ENCODE data around the gene DOK6.

DOK6 gene

DNA sequence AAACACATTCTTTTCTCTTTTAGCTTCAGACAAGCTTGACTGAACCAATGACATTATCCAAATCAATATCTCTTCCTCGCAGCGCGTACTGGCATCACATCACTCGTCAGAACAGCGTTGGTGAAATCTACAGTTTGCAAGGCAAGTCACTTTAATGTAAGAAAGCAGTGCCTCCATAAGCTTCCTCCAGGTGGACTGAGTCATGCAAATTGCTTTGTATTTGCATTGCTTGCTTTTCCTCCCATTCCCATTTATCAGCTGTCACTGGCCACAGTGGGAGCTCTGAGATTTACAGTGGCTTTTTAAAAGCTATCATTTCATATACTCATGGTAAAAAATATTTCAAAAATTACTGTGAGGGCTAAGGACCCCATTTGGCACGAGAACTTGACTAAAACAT lies 357.0 kb downstream of the DOK6 start:
- no peak for DNase-seq

DNA sequence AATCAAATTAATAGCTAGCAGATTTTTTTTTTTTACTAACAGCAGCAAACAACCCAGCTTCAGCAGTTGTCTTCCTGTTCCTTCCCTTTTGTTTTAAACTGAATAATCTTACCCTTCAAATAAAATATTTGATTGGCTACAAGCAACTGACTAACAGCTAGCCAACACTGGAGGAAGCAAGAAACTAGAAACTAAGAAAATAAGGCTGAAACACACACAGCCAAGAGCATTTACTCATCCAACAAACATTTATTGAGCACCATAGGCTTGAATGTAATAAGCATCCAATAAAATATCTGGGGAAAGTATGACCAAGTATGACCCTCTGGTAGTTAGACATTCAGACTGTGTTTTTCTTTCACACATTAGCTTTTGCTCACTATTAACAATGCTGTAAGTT lies 357.8 kb downstream of the DOK6 start:
- no peak for DNase-seq

DNA sequence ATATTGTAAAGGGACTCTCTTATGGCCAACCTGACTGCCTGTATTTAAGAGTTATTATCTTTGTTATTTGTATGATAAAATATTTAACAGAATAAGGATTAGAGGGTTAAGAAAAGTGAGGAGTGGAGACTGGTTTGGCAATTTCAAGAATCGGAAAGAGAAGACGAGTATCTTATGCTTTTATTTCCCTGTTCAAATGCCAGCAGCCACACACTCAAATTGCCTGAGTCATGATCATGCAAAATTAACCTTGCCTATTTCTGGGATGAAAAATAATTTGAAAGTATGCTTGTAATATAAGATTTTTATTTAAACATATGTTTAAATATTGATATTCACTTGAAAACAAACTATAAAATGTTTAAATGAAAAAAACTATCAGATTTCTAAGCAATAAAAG lies 358.4 kb downstream of the DOK6 start:
- DNase-seq = no peak

DNA sequence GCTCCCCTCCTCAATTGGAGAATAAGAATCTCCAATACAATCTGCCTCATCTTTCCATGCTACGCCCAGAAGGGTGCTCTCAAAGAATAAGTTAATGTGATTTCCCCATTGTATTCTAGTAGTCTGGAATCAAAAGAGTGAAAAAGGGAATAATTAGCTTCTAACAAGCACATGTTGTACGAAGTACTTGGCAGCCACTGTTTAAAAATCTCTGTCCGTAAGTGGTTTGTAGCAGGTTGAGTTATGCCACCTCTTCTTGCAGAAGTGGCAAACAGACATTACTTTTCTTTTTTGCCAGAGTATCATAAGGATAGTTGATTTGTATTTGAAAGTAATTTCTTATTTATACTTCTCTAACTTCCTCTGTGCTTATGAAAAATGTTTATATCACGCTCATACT lies 362.3 kb downstream of the DOK6 start:
- no peak for DNase-seq

DNA sequence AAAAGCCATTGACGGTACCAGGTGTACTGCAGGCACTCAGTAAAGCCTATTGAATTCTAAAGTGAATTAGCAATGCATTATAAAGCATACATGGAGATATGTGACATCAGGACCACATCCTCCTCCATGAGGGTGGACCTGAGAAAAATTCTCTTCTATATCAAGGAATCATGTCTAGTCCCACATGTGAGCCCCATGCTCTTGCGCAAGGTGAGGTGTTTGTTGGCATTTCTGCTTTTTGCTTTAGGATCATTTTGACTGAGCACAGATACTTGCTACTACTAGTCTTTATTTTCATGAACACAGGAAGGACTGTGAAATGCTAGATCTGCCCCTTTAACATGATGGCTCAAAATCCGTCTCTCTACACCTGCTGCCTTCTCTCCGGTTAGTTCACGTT lies 363.1 kb downstream of the DOK6 start:
- no peak for DNase-seq

DNA sequence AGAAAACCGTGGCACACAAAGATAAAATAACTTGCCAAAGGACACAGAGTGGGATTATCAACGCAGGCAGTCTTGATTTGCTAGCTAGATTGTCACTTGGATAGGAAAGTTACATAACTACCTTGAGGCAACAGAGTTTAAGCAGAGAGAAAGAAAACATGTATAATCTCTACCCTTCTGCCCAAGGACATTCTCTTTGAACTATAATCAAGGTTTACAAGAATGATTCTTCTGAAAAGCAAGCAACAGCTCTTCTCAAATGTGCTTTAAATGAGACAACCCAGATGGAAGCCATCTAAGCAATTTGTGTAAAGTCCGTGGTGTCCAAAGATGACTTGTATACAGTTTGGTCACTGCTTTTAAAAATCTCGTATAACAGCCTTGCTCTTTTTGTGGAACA lies 369.6 kb downstream of the DOK6 start:
- no peak for DNase-seq

DNA sequence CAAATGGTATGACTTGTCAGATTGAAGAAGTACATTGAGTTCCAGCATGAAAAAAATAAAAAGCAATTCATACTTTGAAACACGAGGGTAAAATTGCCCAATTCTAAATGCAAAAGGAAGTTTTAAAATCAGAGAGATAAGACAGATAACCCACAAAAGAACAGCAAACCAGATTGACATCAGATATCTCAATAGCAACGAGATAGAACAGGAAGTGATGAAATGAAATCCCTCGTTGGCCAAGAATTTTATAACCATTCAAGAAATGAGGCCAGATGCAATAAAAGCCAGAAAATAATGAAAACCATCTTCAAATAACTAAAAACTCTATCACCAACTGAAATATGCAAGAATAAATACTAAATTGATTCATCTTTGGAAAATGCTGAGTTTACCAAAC lies 374.1 kb downstream of the DOK6 start:
- peak in 1 of 5 experiments; percentile 71 for DNase-seq

DNA sequence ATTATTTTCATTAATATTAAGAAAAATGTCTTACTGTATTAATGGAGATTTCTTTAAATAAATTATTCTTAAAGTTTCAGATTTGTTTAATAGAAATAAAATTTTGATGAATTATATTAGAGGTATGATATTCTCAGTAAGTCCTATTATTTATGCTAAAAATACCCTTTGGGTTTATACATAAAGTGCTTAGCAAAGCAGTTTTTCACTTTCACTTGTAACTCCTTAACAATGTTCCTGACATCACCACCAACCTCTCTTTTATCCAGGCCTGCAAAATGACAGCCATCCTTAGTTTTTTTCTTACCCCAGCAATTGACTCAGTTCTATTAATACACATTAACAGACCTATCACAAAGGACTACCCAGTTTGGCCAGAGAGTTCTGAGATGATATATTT lies 376.6 kb downstream of the DOK6 start:
- DNase-seq = no peak

DNA sequence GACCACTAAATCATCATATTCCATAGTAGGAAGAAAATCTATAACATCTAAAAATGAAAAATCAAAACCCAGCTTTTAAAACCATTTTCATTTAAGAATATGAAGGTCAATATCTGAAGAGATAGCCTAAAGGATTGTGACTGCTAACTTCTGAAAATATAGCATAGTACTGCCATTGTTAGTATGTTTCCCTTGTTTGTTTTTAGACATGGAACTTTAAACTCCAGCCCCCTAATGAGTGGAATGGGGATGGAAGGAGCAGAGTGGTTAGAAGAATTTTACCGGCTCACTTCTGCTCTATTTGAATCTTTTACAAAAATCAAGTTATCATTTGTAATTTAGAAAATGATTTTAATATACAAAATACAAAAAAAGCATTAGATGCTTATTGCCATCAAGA lies 378.0 kb downstream of the DOK6 start:
- no peak for DNase-seq

DNA sequence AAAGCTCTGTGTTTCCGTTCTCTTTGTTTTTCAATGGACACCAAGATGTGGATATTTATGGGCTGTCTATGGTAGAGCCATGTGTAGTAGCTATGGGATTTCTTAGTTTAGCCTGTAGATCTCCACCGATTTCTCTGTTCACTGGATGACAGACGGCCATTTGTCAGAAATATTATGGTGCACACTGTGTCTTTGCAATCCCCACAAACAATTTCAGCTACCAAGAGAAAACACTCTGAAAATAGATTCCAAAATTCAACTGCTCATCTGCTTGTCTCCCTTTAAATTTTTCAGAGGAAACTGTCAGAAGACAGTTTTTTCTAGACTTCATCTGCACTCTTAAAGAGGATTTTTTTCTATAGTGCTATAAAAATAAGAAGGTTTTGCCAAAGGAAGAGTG lies 380.2 kb downstream of the DOK6 start:
- DNase-seq = no peak

DNA sequence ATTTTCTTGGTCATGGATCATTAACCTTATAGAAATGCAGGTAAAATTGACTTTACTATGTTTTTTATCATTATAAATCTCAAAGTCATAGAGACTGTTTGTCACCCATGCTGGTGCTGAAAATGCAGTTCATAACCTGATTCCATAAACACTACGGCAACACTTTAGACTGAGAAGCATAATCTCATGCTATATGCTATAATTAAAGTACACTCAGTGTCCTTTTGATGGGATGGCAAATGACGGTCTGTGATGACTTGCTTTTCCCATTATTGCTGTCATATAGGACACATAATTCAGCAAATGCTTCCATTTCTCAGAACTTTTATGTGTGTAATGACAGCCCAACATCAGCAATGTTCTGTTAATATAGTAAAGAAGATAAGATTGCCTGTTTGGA lies 384.1 kb downstream of the DOK6 start:
- no peak for DNase-seq

DNA sequence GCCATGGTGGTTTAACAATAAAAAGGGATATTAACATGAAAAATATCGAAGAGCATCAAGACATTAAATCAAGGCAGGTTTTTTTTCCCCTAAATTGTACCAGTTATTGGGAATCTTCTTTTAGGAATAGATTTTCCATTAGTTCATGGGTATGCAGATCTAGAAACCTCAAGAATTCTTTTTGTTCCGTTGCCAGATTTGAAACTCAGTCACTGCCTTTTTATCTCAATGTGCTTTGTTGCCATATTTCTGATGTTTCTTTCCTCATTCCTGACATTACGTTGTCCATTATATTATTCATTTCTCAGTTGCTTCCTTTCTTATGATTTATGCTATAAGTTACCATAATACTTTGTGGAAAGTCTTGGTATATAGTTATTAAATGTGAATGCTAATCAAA lies 384.8 kb downstream of the DOK6 start:
- no peak for DNase-seq

DNA sequence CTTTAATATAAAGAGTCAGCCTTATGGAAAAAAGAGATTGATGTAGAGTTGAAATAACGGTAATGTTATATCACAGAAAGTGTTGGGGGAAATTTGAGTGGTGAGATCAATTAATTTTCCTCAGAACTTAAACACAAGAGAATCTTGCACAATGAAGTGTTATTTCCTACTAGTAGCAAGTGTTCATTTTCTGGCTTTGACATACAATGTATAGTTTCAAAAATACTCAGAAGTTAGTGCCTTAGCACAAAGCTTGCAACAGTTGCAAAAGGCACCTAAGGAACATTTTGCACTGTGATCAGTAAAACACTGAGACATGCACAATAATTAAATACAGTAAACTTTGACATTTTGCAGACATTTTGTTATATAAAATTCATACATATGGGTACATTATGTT lies 385.7 kb downstream of the DOK6 start:
- DNase-seq = no peak

DNA sequence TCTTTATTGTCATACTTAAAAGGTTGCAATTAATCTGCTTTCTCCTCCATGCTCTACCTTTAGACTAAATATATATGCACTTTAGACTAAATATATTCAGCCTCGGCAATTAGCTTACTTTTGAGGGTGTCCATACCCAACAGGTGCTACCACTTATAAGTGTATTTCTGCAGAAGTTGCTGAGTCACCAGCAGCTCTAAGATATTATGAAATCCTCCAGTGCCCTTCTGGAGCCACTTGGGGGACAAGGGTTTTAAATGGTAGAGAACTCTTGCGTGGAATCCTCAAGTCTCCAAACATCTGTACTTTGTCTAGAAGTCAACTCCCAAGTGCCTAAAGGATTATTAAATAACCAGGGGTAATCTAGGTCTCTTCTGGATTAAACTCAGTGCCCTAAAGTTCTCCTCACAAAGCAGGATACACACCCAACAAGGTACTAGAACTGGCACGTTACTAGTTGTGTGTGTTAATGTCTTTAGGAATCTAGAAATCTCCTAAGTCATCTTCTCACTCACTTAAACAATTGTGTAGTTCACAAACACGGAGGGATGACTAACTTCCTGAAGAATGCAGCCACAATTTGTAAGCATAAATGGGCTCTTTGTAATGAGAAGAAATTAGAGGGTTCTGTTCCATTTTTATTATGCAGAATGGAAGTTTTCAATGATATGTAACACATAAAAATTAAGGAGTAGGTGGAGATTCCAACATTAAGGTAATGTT lies 387.3 kb downstream of the DOK6 start:
- no peak for DNase-seq

DNA sequence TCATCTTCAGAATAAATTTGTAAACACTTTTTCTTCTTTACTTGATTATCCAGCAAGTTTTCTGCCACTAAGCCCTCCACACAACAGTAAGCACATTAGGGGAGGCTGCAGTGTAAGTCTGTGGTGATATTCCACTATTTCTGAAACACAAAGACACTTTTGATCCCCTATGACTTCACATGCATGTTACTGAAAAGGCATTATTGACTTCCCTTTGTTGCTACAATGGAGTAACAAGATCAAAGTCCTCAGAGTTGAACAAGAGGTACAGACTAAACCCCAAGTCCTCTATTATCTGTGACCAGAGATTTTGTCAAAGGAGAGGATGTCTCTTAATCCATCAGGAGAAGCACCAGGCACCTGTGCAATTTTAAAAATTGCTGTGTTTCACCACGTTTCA lies 389.1 kb downstream of the DOK6 start:
- no peak for DNase-seq

DNA sequence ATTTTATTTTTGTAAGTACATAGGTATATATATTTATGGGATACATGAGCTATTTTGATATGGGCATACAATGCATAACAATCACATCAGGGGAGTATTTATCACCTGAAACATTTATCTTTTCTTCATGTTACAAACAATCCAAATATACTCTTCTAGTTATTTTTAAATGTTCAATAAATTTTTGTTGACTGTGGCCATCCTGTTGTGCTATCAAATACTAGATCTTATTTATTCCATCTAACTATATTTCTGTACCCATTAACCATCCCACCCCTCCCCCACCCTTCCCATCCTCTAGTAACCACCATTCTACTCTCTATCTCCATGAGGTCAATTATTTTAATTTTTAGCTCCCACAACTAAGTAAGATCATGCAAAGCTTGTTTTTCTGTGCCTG lies 390.0 kb downstream of the DOK6 start:
- no peak for DNase-seq

DNA sequence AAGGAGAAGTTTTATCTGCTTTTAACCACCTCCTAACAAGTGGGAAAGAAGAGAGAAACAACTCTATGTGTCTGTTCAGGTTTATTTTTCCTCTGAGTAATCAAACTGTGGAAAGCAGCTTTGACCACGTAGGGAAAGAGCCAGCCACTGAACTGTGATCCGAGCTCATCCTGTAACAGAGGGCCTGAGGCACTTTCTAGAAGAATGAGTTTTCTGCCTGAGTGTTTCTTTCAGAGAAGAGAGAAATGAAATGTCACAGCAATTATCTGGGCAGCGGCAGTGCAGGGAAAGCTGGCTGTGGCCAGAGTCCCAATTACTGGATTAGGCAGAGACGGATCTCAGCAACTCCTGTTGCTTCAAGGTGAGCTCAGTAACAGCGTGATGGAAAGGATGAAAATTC lies 395.1 kb downstream of the DOK6 start:
- no peak for DNase-seq

DNA sequence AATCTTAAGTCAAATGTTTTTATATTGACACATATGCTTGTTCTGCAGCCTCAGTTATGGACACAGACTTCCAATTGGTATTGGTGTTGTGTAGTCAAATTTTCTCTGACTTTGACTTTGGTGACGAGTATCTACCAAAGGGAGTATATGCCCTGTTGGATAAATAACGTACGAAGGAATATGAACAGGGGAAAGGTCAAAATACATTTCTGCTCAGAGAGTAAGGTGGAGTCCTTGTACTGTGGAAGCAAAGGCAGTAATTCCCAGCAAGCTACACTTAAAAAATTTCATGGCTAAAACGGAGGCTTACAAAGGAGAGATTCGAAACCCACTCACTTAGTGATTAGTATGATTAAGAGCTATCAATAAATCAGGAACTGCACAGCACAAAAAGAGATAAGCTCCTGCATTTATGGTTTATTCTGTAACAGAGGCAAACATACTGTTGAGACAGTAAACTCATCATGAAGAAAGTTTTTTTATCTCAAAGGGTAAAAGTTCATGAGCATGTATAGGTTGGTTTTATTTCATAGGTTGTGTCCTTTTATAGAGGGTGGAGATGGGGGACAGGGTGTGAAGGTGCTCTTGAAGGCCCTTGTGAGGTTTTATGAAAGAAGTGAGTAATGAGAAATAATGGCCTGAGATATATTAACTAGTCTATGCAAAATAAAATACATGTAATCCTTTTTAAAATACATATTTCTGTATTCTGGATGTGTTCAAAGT lies 404.3 kb downstream of the DOK6 start:
- DNase-seq = no peak

DNA sequence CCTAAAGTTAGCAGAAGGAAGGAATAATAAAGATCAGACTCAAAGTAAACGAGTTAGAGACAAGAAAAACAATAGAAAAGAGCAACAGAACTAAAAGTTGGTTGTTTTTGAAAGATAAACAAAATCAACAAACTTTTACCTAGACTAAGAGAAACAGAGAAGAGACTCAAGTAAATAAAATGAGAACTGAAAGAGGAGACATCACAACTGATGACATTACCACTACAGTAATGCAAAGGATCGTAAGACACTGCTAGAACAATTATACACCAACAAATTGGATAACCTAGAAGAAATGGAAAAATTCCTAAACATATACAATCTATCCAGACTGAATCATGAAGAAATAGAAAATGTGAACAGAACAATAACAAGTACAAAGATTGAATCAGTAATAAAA lies 407.7 kb downstream of the DOK6 start:
- DNase-seq = no peak

DNA sequence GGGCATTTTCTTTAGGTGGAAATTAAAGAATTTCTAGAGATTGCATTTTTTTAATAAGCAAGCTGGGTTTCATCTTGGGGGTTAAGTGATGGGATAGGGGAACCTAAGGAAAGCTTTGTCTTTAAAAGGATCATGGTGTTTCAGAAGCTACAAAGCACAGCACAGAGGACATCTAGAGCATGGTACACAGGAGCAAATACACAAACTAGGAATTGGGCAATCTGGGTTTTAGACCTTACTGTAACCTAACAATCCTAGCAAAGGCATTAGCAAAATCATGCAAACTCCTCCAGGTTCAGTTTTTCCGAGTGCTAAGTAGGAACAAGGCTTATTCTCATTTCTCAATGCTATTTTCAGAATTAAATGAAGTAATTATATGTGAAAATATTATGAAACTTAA lies 412.9 kb downstream of the DOK6 start:
- DNase-seq = no peak

DNA sequence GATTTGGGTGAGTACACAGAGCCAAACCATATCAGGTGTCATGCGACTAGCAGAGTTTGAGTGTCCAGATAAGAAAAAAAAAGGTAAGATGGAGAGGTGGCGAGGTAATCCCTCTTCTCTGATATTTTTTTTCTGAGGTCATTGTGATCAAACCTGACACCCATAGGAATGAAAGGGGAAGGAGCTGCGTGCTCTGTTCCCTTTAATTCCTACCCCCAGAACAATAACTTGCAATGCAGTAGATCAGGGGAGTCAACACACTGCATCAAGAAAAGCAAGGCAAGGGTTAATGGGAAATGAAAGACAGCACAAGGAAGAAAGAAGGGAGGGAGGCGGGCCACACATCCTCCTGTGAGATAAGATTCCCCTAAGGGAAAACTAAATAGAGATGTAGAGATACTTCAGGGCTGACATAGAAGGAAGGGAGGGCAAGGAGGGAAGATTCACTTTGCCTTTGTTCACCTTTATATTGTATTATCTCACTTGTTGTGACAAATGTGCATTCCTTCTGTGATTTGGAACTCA lies 414.2 kb downstream of the DOK6 start:
- DNase-seq = no peak

DNA sequence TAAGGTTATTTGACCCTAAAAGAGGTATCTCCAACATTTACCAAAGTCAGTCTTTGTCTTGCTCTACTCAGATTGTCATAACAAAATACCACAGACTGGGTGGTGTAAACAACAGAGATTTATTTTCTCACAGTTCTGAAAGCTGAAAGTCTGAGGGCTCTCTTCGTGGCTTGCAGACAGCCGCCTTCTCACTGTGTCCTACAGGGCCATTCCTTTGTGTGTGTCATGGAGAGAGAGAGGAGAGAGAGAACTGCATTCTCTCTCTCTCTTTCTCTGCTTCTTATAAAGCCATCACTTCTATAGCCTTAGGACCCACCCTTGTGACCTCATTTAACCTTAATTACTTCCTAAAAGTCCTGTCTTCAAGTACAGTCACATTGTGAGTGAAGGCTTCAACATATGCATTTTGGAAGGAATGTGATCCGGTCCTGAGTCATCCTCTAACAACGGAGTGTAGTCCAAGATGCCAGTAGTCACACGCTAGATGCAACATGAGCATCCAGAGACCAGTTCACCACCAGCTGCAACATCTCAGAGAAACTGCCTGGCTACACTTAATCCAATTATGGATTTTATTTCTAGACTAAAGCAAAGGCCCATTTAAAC lies 416.8 kb downstream of the DOK6 start:
- no peak for DNase-seq

DNA sequence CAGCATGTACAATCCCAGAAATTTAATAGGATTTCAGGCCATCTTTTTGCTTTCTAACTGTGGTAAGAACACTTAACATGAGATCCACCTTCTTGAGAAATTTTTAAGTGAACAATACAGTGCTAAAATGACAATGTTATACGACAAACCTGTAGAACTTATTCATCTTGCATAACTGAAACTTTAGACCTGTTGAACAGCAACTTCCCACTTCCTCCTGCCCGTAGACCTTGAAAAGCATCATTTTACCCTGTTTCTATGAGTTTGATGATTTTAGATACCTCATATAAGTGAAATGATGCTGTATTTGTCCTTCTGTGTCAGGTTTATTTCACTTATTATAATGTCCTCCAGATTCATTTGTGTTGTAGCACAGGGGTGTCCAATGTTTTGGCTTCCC lies 418.8 kb downstream of the DOK6 start:
- DNase-seq = no peak

DNA sequence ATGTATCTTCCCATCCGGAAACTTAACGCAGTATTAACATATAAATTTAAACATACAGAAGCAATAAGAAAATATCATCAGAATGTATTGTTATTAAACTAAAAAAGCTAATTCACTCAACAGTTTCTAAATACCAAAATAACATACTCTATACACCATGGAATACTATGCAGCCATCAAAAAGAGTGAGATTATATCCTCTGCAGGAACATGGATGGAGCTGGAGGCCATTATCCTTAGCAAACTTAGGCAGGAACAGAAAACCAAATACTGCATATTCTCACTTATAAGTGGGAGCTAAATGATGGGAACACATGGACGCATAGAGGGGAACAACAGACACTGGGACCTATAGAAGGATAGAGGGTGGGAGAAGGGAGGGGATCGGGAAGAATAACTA lies 419.9 kb downstream of the DOK6 start:
- no peak for DNase-seq
